Measurements from ENCODE around the gene LRPAP1.
"Not testable (repeated sequence)": the region's sequence is repeated elsewhere in the genome, so short reads cannot be mapped to it uniquely, and the experiment has no call there.

GRCh38 chr4:3578052-3578451 is 45.8 kb upstream of the LRPAP1 start:
- TF ChIP-seq POLR2A (IDR thresholded peaks at IDR 0.05; ENCODE audit: low read length); GATA1 (IDR thresholded peaks at IDR 0.05; ENCODE audit: low read depth, low read length): not testable (repeated sequence)
